DOHH2 (cell line): ENCODE measurements around the gene GRHPR.

Experiments used
- H3F3A ChIP-seq: fragments of 200-600 bp; sonication (generic), shearing (Covaris generic); 2 replicates; pipeline ENCODE4 v1.6.0; 2016; ENCODE audit warnings: antibody characterized with exemption, mild to moderate bottlenecking; ENCODE audit not compliant: control insufficient read depth, insufficient read depth
- H3K27ac ChIP-seq: fragments of 200-600 bp; sonication (generic); 2 replicates; pipeline ENCODE4 v1.5.1; 2014; ENCODE audit warnings: low read depth, mild to moderate bottlenecking, low read length, moderate library complexity
- H3K27me3 ChIP-seq: fragments of 200-600 bp; sonication (generic); 2 replicates; pipeline ENCODE4 v1.6.1; 2014; ENCODE audit warnings: mild to moderate bottlenecking, low read length, mixed read lengths; ENCODE audit not compliant: control insufficient read depth
- H3K36me3 ChIP-seq: fragments of 200-600 bp; sonication (generic); 2 replicates; pipeline ENCODE4 v1.6.1; 2014; ENCODE audit warnings: mild to moderate bottlenecking, low read length, moderate library complexity, mixed read lengths; ENCODE audit not compliant: control insufficient read depth
- H3K4me1 ChIP-seq: fragments of 200-600 bp; sonication (generic); 2 replicates; pipeline ENCODE4 v1.6.1; 2014; ENCODE audit warnings: mild to moderate bottlenecking, low read length, mixed read lengths; ENCODE audit not compliant: control insufficient read depth
- H3K4me2 ChIP-seq: fragments of 200-600 bp; sonication (generic); 2 replicates; pipeline ENCODE4 v1.6.0; 2014; ENCODE audit warnings: mild to moderate bottlenecking, low read length, moderate library complexity
- H3K4me3 ChIP-seq: fragments of 200-600 bp; sonication (generic); 2 replicates; pipeline ENCODE4 v1.5.1; 2014; ENCODE audit warnings: mild to moderate bottlenecking, low read length, mixed read lengths
- H3K79me2 ChIP-seq: fragments of 200-600 bp; sonication (generic); 2 replicates; pipeline ENCODE4 v1.6.1; 2014; ENCODE audit warnings: mild to moderate bottlenecking, low read length, mixed read lengths; ENCODE audit not compliant: control insufficient read depth
- H3K9me2 ChIP-seq: fragments of 200-600 bp; sonication (generic); replicated peaks from 2 replicates; pipeline ENCODE4 v1.6.1; 2014; ENCODE audit warnings: mild to moderate bottlenecking, low read length, mixed read lengths; ENCODE audit not compliant: control insufficient read depth
- H3K9me3 ChIP-seq: fragments of 200-600 bp; sonication (generic); 2 replicates; pipeline ENCODE4 v1.6.1; 2014; ENCODE audit warnings: antibody characterized with exemption, low read length, mixed read lengths; ENCODE audit not compliant: control insufficient read depth, insufficient read depth
- H4K20me1 ChIP-seq: fragments of 200-600 bp; sonication (generic); 2 replicates; pipeline ENCODE4 v1.6.0; 2014; ENCODE audit warnings: low read depth, mild to moderate bottlenecking, antibody characterized with exemption, low read length, moderate library complexity; ENCODE audit not compliant: control insufficient read depth, insufficient read depth
- CTCF ChIP-seq: fragments of 200-600 bp; sonication (generic); IDR thresholded peaks from one replicate; pipeline ENCODE4 v1.5.1; 2014; ENCODE audit warnings: antibody characterized with exemption, mild to moderate bottlenecking, low read depth, low read length; ENCODE audit not compliant: poor library complexity, severe bottlenecking
- EZH2phosphoT487 ChIP-seq: fragments of 200-600 bp; sonication (generic); IDR thresholded peaks from 2 replicates; pipeline ENCODE4 v1.6.1; 2017; ENCODE audit warnings: borderline replicate concordance, mild to moderate bottlenecking, antibody characterized with exemption, low read length, moderate library complexity, mixed read lengths

GRHPR gene

GRCh38 chr9:37422289-37423104 is at the start of gene GRHPR:
Gene GRHPR, plus strand, starts transcription at chr9:37422696. Its CDS starts 55 bp downstream, at chr9:37422751.
- peaks cover 63% of the 10 kb centered on the region for H3K4me1 ChIP-seq
- peaks cover 54% of the 10 kb centered on the region for H3K79me2 ChIP-seq
- peak within 1 kb of the TSS; percentile 68 for H3K4me2 ChIP-seq
- no peaks in the 10 kb centered on the region for H3K9me2 ChIP-seq
- peak within 1 kb of the TSS; percentile 56 for H3K27ac ChIP-seq
- H3K4me3 ChIP-seq: peak within 1 kb of the TSS; percentile 99
- peaks cover 48% of the 10 kb centered on the region for H3K36me3 ChIP-seq
- no peaks in the 10 kb centered on the region for H3K9me3 ChIP-seq
- no peaks in the 10 kb centered on the region; the same call in 1 of the 2 replicates for H4K20me1 ChIP-seq
- H3K27me3 ChIP-seq: no peaks in the 10 kb centered on the region
- TF ChIP-seq CTCF (no peak), EZH2phosphoT487 (no peak)
- H3F3A ChIP-seq: peaks cover 8% of the 10 kb centered on the region

DNA sequence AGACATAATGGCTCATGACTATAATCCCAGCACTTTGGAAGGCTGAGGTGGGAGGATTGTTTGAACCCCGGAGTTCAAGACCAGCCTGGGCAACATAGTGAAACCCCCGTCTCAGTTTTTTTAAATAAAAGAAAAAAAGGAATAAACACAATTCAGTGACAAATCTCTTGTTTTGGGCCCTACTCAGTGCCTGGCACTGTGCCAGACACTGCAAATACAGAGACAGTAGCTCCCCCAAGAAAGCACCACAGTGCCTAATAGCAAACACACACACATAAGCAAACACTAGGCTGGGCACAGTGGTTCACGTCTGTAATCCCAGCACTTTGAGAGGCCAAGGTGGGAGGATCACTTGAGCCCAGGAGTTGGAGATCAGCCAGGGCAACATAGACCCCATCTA is 49.7 kb upstream of the GRHPR start:
- Histone ChIP-seq H3K9me2 (no peaks in the 10 kb centered on the region), H3K9me3 (no peaks in the 10 kb centered on the region), H4K20me1 (no peaks in the 10 kb centered on the region), H3K27ac (peak overlapping the region; percentile 99), H3F3A (peaks cover 68% of the 10 kb centered on the region), H3K27me3 (no peaks in the 10 kb centered on the region), H3K36me3 (no peaks in the 10 kb centered on the region), H3K79me2 (no peaks in the 10 kb centered on the region), H3K4me2 (peak overlapping the region; percentile 88), H3K4me1 (peaks cover 99% of the 10 kb centered on the region), H3K4me3 (peak overlapping the region; percentile 64)
- TF ChIP-seq EZH2phosphoT487: no peak
- TF ChIP-seq CTCF: no peak

DNA sequence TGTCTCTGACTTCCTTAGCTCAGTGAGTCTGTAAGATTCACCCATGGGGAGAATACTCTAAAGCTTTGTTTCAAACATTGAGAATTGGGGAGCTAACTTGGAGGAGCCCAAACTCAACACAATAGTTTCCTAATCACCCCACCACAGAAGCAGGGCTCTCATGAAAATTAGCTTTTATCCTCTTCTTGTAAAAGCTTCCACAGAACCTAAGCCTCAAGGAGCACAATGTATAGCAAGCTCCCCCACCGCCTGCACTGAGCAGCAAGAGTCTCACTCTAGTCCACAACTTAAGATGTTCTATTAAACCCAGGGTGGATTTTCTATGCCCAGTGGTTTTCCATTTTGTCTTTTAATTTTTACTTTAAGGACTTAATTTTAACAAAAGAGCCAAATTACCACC is 48.9 kb upstream of the GRHPR start:
- TF ChIP-seq EZH2phosphoT487 (no peak), CTCF (no peak)
- Histone ChIP-seq H3K9me2 (no peaks in the 10 kb centered on the region), H3K27ac (peak overlapping the region; percentile 99), H3K36me3 (no peaks in the 10 kb centered on the region), H3K4me1 (peaks cover 99% of the 10 kb centered on the region), H3F3A (peaks cover 68% of the 10 kb centered on the region), H3K4me2 (peak overlapping the region; percentile 88), H3K9me3 (no peaks in the 10 kb centered on the region), H3K79me2 (no peaks in the 10 kb centered on the region), H4K20me1 (no peaks in the 10 kb centered on the region), H3K4me3 (peak overlapping the region; percentile 64), H3K27me3 (no peaks in the 10 kb centered on the region)
